A673 (cell line): ENCODE measurements around the gene OCSTAMP.

Source experiments
- EZH2 ChIP-seq: fragments of 200-600 bp; sonication (generic); IDR thresholded peaks from 2 replicates; pipeline ENCODE4 v1.6.1; 2017; ENCODE audit warnings: borderline replicate concordance, low read depth, mild to moderate bottlenecking, mixed read lengths, antibody characterized with exemption, low read length; ENCODE audit not compliant: poor library complexity, severe bottlenecking
- TF ChIP-seq, protein P1 (sequence below): fragments of 300-800, 200-600 bp; sonication (generic); conservative IDR thresholded peaks from 2 replicates; pipeline ENCODE4 v1.5.1; 2017; ENCODE audit warnings: low read depth, mild to moderate bottlenecking, antibody characterized with exemption, low read length, moderate library complexity, mixed read lengths

DNA sequence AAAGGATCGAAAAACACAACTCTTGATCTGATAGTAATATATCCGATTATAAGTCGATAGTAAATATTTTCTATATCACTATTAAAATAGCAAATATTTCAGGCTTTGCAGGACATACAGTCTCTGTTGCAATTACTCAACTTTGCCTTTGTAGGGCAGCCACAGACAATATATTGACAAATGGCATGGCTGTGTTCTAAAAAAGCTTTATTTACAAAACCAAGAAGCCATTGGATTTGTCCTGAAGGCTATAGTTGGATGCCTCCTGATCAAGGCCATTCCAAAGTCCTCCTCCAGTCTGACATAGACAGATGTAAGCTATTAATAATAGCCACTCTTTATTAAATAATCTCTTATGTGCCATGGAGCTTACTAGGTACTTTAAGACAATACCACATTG, 5.9 kb downstream of the OCSTAMP start:
- TF ChIP-seq, protein P1, sequence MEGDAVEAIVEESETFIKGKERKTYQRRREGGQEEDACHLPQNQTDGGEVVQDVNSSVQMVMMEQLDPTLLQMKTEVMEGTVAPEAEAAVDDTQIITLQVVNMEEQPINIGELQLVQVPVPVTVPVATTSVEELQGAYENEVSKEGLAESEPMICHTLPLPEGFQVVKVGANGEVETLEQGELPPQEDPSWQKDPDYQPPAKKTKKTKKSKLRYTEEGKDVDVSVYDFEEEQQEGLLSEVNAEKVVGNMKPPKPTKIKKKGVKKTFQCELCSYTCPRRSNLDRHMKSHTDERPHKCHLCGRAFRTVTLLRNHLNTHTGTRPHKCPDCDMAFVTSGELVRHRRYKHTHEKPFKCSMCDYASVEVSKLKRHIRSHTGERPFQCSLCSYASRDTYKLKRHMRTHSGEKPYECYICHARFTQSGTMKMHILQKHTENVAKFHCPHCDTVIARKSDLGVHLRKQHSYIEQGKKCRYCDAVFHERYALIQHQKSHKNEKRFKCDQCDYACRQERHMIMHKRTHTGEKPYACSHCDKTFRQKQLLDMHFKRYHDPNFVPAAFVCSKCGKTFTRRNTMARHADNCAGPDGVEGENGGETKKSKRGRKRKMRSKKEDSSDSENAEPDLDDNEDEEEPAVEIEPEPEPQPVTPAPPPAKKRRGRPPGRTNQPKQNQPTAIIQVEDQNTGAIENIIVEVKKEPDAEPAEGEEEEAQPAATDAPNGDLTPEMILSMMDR = no peak
- no peak for TF ChIP-seq EZH2
